Measurements from ENCODE around the gene TM9SF3. TPM values are rescaled to one million over a fixed set of nuclear protein-coding genes. Genes with fewer than 3 reads are reported as not detected.

Gene TM9SF3
- total RNA-seq, 4 donors from 2014 or later = 27.5 to 32.4 (median 31.0) TPM

DNA sequence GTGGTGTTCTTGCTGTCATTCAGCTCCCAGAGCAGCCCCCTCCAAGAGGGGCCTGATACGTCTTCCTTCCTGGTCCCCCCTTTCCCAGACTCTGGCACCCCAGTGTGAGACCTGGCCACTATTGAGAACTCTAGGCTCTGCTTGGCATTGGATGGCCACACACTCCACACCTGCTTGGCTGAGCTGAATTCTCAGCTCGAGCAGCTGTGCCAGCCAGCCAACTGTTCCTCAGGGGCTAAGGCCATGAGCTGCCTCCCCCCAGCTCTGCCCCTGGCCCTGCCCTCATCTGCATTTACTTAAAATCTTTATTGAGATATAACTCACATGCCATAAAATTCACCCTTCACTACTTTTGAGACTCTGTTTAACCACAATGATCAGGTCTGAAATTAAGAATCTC lies 79.8 kb downstream of the TM9SF3 start:
- ATAC-seq (no peak), DNase-seq (no peak)
- no peak for TF ChIP-seq POLR2A (IDR thresholded peaks at IDR 0.05)
- TF ChIP-seq, protein P1, sequence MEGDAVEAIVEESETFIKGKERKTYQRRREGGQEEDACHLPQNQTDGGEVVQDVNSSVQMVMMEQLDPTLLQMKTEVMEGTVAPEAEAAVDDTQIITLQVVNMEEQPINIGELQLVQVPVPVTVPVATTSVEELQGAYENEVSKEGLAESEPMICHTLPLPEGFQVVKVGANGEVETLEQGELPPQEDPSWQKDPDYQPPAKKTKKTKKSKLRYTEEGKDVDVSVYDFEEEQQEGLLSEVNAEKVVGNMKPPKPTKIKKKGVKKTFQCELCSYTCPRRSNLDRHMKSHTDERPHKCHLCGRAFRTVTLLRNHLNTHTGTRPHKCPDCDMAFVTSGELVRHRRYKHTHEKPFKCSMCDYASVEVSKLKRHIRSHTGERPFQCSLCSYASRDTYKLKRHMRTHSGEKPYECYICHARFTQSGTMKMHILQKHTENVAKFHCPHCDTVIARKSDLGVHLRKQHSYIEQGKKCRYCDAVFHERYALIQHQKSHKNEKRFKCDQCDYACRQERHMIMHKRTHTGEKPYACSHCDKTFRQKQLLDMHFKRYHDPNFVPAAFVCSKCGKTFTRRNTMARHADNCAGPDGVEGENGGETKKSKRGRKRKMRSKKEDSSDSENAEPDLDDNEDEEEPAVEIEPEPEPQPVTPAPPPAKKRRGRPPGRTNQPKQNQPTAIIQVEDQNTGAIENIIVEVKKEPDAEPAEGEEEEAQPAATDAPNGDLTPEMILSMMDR (IDR thresholded peaks at IDR 0.05 in 4 of 5, conservative IDR thresholded peaks at IDR 0.05 in 1 of 5) = no peak
- no peaks in the 10 kb centered on the region for H3K4me1 ChIP-seq
- H3K36me3 ChIP-seq = no peaks in the 10 kb centered on the region
- no peaks in the 10 kb centered on the region for H3K9me3 ChIP-seq
- H3K27me3 ChIP-seq = no peaks in the 10 kb centered on the region
- no peak overlapping the region for H3K27ac ChIP-seq
- intact Hi-C loops (cut with DNase I; ENCODE audit: low total_unique reads) = no loop called here
- in situ Hi-C loops (cut with MboI; ENCODE audit: low sequenced_read_pairs in 4 of 4) = loop anchor here in 1 of 4 donors (25.0 kb wide), 1 partner anchor 120 kb away; no protein-coding TSS in a partner anchor
- no peak overlapping the region for H3K4me3 ChIP-seq

DNA sequence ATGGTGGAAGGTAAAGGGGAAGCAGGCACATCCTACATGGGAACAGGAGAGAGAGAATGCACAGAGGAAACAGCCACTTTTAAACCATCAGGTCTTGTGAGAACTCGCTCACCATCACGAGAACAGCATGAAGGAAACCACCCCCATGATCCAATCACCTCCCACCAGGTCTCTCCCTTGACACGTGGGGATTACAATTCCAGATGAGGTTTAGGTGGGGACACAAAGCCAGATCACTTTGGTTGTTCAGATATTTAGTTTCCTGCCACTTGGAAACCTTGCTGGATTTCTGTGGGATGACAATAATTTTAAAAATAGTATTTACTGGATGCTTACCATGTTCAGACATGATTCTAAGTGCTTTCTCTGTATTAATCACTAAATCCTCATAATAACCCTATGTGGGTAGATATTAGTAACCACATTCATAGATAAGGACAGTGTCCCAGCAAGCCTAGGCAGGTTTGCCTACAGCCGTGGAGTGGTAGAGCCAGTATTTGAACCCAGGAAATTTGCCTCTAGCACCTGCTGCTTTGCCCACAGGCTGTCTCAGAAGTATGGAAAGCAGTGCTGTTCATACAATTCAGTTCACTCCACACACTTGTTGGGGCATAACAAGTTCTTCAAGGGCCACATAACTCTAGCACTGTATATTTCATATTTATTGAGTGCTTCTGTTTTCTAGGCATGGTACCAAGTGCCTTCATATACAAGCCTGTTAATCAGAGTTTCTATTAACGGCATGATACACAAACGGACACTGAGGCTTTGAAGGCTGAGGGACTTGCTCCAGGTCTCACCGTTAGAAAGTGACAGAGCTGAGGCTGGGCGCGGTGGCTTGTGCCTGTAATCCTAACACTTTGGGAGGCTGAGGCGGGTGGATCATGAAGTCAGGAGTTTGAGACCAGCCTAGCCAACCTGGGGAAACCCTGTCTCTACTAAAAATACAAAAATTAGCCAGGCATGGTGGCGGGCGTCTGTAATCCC lies 81.4 kb downstream of the TM9SF3 start:
- no peak for ATAC-seq
- intact Hi-C loops (cut with DNase I; ENCODE audit: low total_unique reads) = no loop called here
- no peaks in the 10 kb centered on the region for H3K27me3 ChIP-seq
- H3K9me3 ChIP-seq = no peaks in the 10 kb centered on the region
- no peaks in the 10 kb centered on the region for H3K4me1 ChIP-seq
- in situ Hi-C loops (cut with MboI; ENCODE audit: low sequenced_read_pairs in 4 of 4) = loop anchor here in 1 of 4 donors (25.0 kb wide), 1 partner anchor 118 kb away; no protein-coding TSS in a partner anchor
- no peak overlapping the region for H3K4me3 ChIP-seq
- TF ChIP-seq, protein P1 (IDR thresholded peaks at IDR 0.05 in 4 of 5, conservative IDR thresholded peaks at IDR 0.05 in 1 of 5) = no peak
- TF ChIP-seq POLR2A (IDR thresholded peaks at IDR 0.05) = no peak
- H3K36me3 ChIP-seq = no peaks in the 10 kb centered on the region
- no peak overlapping the region for H3K27ac ChIP-seq
- no peak for DNase-seq

DNA sequence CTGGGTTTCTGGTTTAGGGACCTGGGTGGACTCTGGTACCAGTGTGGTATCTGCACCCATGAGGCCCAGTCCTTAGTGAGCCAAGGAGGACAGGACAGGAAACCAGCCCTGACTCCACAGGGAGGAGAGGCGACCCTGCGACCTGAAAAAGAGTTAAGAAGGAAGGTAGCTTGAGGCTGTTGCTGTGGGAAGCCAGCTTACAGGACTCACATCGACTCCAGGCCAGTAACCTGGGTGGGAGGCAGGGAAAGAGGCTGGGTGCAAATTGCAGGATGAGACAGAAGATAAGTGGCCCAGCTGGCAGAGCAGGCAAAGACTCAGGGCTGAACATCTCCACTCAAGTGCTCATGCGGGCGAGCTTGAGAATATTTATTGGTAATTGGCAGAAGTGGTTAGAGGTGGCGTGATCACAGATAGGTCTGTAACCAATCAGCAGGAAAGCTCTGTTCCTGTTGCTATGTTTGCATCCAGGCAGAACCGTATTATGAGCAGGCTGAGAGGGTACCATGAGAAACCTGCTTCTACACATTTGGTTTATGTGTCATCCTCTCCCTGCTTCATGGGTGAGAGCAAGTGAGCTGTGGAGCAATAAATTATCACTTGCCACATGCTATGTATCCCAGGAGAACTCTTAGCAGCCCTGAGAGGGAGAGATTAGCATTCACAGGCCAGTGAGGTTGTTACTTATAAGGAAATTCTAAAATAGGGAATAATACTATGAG lies 84.1 kb downstream of the TM9SF3 start:
- no peak for ATAC-seq
- no peaks in the 10 kb centered on the region for H3K4me1 ChIP-seq
- H3K27me3 ChIP-seq = no peaks in the 10 kb centered on the region
- H3K36me3 ChIP-seq = no peaks in the 10 kb centered on the region
- no peaks in the 10 kb centered on the region for H3K9me3 ChIP-seq
- DNase-seq = no peak
- no peak overlapping the region for H3K27ac ChIP-seq
- H3K4me3 ChIP-seq = no peak overlapping the region
- TF ChIP-seq, protein P1 (IDR thresholded peaks at IDR 0.05 in 4 of 5, conservative IDR thresholded peaks at IDR 0.05 in 1 of 5) = no peak
- TF ChIP-seq POLR2A (IDR thresholded peaks at IDR 0.05) = no peak
- intact Hi-C loops (cut with DNase I; ENCODE audit: low total_unique reads) = no loop called here
- in situ Hi-C loops (cut with MboI; ENCODE audit: low sequenced_read_pairs in 4 of 4) = loop anchor here in 1 of 4 donors (25.0 kb wide), 1 partner anchor 115 kb away; no protein-coding TSS in a partner anchor

DNA sequence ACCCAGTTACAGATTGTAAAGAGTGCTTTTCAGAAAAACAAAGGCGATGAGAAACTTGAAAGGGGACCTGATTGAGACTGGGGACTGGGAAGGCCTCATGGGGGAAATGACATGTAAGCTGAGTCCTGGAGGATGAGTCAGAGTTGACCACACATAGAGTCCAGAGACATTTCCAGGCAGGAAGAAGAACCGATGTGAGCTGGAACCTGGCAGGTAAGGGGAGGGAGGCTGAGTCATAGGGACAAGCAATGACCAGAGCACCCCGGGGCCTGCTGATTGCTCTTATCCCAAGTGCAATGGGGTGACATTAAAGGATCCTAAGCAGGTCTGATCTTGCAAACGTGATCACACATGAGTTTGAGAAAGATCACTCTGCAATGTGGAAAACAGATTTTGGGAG lies 84.8 kb downstream of the TM9SF3 start:
- H3K36me3 ChIP-seq = no peaks in the 10 kb centered on the region

More for the DNA sequence above, 84.8 kb downstream of the TM9SF3 start:
- in situ Hi-C loops (cut with MboI; ENCODE audit: low sequenced_read_pairs in 4 of 4) = loop anchor here in 1 of 4 donors (25.0 kb wide), 1 partner anchor 115 kb away; no protein-coding TSS in a partner anchor
- Histone ChIP-seq H3K27ac (no peak overlapping the region), H3K27me3 (no peaks in the 10 kb centered on the region), H3K4me3 (no peak overlapping the region), H3K4me1 (no peaks in the 10 kb centered on the region), H3K9me3 (no peaks in the 10 kb centered on the region)
- DNase-seq (no peak), ATAC-seq (no peak)
- intact Hi-C loops (cut with DNase I; ENCODE audit: low total_unique reads) = no loop called here
- TF ChIP-seq POLR2A (IDR thresholded peaks at IDR 0.05) = no peak
- TF ChIP-seq, protein P1 (IDR thresholded peaks at IDR 0.05 in 4 of 5, conservative IDR thresholded peaks at IDR 0.05 in 1 of 5) = no peak

Measured in gastrocnemius medialis (tissue), 4 donors.